GM12872 (cell line): ENCODE results near the gene CXorf38.

Source experiments
- TF ChIP-seq, protein P1 (sequence below): IDR thresholded peaks from 3 replicates; pipeline ENCODE4 v1.5.1; 2011; ENCODE audit warnings: low read depth, mild to moderate bottlenecking, low read length, moderate library complexity; ENCODE audit not compliant: insufficient read depth

The CXorf38 gene

DNA sequence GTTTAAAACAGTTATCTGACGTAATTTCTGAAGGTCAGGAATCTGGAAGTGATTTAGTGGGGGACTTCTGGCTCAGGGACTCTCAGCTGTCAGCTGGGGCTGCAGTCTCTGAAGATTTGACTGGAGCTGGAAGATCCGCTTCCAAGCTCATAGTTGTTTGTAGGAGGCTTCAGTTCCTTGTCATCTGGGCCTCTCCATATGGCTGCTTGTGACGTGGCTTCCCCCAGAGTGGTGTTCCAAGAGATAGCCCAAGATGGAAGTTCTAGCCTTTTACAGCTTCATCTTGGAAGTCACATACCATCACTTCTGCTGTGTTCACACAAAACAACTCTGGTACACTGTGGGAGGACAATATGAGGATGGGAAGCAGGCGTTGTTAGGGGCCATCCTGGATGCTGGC lies 22.1 kb downstream of the CXorf38 start:
- TF ChIP-seq, protein P1, sequence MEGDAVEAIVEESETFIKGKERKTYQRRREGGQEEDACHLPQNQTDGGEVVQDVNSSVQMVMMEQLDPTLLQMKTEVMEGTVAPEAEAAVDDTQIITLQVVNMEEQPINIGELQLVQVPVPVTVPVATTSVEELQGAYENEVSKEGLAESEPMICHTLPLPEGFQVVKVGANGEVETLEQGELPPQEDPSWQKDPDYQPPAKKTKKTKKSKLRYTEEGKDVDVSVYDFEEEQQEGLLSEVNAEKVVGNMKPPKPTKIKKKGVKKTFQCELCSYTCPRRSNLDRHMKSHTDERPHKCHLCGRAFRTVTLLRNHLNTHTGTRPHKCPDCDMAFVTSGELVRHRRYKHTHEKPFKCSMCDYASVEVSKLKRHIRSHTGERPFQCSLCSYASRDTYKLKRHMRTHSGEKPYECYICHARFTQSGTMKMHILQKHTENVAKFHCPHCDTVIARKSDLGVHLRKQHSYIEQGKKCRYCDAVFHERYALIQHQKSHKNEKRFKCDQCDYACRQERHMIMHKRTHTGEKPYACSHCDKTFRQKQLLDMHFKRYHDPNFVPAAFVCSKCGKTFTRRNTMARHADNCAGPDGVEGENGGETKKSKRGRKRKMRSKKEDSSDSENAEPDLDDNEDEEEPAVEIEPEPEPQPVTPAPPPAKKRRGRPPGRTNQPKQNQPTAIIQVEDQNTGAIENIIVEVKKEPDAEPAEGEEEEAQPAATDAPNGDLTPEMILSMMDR: no peak

DNA sequence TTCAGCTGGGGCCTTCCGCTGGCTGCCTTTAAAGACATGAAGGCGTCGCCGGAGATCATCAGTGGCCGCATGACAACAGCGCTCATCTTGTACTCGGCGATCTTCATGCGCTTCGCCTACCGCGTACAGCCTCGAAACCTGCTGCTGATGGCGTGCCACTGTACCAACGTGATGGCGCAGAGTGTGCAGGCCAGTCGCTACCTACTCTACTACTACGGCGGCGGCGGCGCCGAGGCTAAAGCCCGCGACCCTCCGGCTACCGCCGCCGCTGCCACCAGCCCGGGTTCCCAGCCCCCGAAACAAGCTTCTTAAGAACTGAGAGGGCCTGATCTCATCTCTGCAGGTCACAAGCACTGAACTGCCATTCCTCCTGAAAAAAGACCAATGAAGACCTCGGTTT lies 23.7 kb downstream of the CXorf38 start:
- TF ChIP-seq, protein P1: no peak

DNA sequence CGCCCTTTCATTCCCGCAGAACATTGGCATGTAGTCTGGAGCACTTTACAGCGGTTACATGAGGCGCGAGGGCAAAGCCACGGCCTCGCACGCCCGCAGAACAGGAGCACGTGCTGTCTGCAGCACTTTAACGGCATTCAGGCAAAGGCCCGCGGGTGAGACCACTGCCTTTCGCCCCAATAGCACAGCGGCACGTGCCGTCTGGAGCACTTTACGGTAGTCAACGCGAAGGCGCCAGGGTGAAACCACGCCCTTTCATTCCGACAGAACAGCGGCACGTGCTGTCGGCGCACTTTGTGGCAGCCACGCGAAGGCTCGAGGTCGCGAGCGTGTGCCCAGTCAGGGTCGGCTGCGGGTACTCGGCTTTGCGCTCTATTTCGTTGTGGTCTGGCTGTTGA lies 24.2 kb downstream of the CXorf38 start, which contains the start of gene MPC1L:
MPC1L (plus strand) TSS at position 290 of the 398 bp plus-strand sequence. CDS start 138 bp downstream, outside the sequence.
- TF ChIP-seq, protein P1: no peak

DNA sequence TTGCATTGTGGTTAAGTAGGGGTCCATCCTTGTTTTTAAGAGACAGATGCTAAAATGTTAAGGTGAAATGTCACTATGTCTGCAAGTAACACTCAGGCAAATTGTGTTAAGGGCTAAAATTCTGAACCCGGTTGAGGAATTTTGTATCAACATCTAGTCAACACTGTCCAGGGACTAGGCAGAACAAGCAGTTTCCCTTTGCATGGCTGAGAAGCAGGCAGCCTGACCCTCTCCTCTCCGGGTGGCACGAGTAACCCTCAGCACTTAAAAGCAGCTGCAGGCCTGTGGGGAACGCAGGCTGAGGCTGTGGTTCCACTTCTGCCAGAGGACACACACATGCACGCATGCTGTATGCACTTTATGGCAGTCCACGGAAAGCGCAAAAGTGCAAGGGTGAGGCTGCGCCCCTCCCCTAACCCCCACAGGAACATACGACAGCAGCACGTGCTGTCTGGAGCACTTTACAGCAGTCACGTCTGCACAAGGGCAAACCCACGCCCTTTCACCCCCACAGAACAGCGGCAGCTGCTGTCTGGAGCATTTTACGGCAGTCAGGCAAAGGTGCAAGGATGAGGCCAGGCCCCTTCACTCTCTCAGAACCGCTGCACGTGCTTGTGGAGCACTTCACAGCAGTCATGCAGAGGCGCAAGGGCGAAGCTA lies 24.8 kb downstream of the CXorf38 start:
- TF ChIP-seq, protein P1: no peak

DNA sequence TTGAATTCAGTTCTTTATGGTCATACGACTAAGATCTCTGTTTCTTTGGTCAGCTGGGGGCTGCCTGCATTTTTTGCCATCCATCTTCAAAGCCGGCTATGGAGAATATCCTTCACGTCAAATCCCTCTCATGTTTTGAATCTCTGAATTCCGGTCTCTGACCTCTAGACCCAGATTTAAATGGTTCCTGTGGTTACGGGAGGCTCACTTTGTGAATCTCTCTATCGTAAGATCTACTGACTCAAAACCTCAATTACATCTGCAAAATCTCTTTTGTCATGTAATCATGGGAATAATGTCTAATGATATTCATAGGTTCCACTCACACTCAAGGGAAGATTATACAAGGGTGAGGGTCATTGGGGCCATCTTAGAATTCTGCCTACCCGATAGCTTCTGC lies 29.8 kb downstream of the CXorf38 start:
- TF ChIP-seq, protein P1: no peak

DNA sequence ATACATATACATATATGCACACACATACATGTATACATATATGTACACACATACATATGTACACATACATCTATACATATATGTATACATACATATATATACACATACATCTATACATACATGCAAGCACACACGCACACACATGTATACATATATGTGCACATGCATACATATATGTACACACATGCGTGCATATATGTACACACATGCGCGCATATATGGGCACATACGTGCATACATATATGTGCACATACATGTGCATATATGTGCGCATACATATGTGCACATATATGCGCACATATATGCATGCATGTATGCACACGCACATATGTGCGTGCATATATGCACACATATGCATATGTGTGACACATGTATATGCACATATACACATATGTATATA lies 31.4 kb downstream of the CXorf38 start:
- TF ChIP-seq, protein P1: no peak

DNA sequence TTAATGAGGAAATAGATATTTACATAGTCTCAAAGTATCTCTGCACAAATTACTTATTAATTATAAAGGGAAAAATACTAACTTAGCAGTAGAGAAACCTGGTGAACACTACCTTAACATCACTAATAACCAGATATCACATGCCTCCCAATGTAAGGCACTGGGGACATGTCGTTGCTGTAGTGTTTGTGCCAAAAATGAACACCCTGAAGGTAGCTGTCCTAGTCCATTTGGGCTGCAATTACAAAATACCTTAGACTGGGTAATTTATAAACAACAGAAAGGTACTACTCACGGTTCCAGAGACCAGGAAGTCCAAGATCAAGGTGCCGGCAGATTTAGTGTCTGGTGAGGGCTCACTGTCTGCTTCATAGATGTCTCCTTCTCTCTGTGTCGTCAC lies 34.9 kb downstream of the CXorf38 start:
- TF ChIP-seq, protein P1: no peak
